ENCODE data around the gene LCE1E. TPM values are rescaled to one million over a fixed set of nuclear protein-coding genes. Genes with fewer than 3 reads are reported as not detected.

LCE1E gene
- total RNA-seq, 1 experiment from 2014 or later, result not detected

GRCh38 chr1:152777510-152778137 is 8.4 kb upstream of the LCE1E start:
- DNase-seq (ENCODE audit: low spot score), result peak; percentile 20

GRCh38 chr1:152783095-152783494 is 3.0 kb upstream of the LCE1E start:
- no peak for DNase-seq (ENCODE audit: low spot score)

- no peak for DNase-seq (ENCODE audit: low spot score)
Observed at GRCh38 chr1:152795686-152796085, 9.6 kb downstream of the LCE1E start.

GRCh38 chr1:152796421-152796820 is 10.4 kb downstream of the LCE1E start, which contains the start of gene LCE1D:
Gene LCE1D (plus strand): TSS chr1:152796721. CDS start chr1:152797795, 1,074 bp downstream.
- DNase-seq (ENCODE audit: low spot score), result no peak

- no peak for DNase-seq (ENCODE audit: low spot score)
Observed at GRCh38 chr1:152801333-152801732, 15.3 kb downstream of the LCE1E start.

- no peak for DNase-seq (ENCODE audit: low spot score)
Observed at GRCh38 chr1:152806576-152806975, 20.5 kb downstream of the LCE1E start, which contains the start of gene LCE1C. Gene LCE1C (minus strand): TSS chr1:152806651. CDS start chr1:152805478, 1,173 bp downstream.

GRCh38 chr1:152811050-152811449 is 25.0 kb downstream of the LCE1E start:
- no peak for DNase-seq (ENCODE audit: low spot score)

GRCh38 chr1:152811671-152812070 is 25.6 kb downstream of the LCE1E start, which contains the start of gene LCE1B:
Gene LCE1B (plus strand): TSS chr1:152811971. CDS start chr1:152812447, 476 bp downstream.
- DNase-seq (ENCODE audit: low spot score), result no peak

- DNase-seq (ENCODE audit: low spot score), result no peak
Observed at GRCh38 chr1:152817309-152817708, 31.3 kb downstream of the LCE1E start.

GRCh38 chr1:152823294-152823693 is 37.2 kb downstream of the LCE1E start:
- DNase-seq (ENCODE audit: low spot score), result no peak

GRCh38 chr1:152824964-152825363 is 38.9 kb downstream of the LCE1E start:
- no peak for DNase-seq (ENCODE audit: low spot score)

GRCh38 chr1:152827173-152827572 is 41.1 kb downstream of the LCE1E start, which contains the start of gene LCE1A:
Gene LCE1A (plus strand): TSS chr1:152827473. CDS start chr1:152827473, 0 bp downstream.
- DNase-seq (ENCODE audit: low spot score), result no peak

GRCh38 chr1:152836870-152837269 is 50.8 kb downstream of the LCE1E start:
- DNase-seq (ENCODE audit: low spot score), result no peak

Other genes starting within 250 kb of the LCE1E start
- gene LCE3E, start 219.5 kb upstream of the LCE1E start, total RNA-seq (2014; rRNA removed; shearing (Covaris generic)), result not detected in 2 replicates
- not detected in 2 replicates for gene LCE3D, start 205.7 kb upstream of the LCE1E start, total RNA-seq (2014; rRNA removed; shearing (Covaris generic))
- not detected in 2 replicates for gene LCE3C, start 186.0 kb upstream of the LCE1E start, total RNA-seq (2014; rRNA removed; shearing (Covaris generic))
- gene LCE3B, start 172.4 kb upstream of the LCE1E start, total RNA-seq (2014; rRNA removed; shearing (Covaris generic)), result not detected in 2 replicates
- gene LCE3A, start 163.2 kb upstream of the LCE1E start, total RNA-seq (2014; rRNA removed; shearing (Covaris generic)), result not detected in 2 replicates
- gene LCE2D, start 122.9 kb upstream of the LCE1E start, total RNA-seq (2014; rRNA removed; shearing (Covaris generic)), result not detected in 2 replicates
- gene LCE2C, start 111.0 kb upstream of the LCE1E start, total RNA-seq (2014; rRNA removed; shearing (Covaris generic)), result not detected in 2 replicates
- not detected in 2 replicates for gene LCE2B, start 100.1 kb upstream of the LCE1E start, total RNA-seq (2014; rRNA removed; shearing (Covaris generic))
- gene LCE2A, start 87.9 kb upstream of the LCE1E start, total RNA-seq (2014; rRNA removed; shearing (Covaris generic)), result not detected in 2 replicates
- gene LCE4A, start 78.1 kb upstream of the LCE1E start, total RNA-seq (2014; rRNA removed; shearing (Covaris generic)), result not detected in 2 replicates
- gene KPRP, start 28.2 kb upstream of the LCE1E start, total RNA-seq (2014; rRNA removed; shearing (Covaris generic)), result not detected in 2 replicates
- not detected in 2 replicates for gene LCE1F, start 11.1 kb upstream of the LCE1E start, total RNA-seq (2014; rRNA removed; shearing (Covaris generic))
- not detected in 2 replicates for gene LCE1D, start 10.5 kb downstream of the LCE1E start, total RNA-seq (2014; rRNA removed; shearing (Covaris generic))
- not detected in 2 replicates for gene LCE1C, start 20.4 kb downstream of the LCE1E start, total RNA-seq (2014; rRNA removed; shearing (Covaris generic))
- gene LCE1B, start 25.7 kb downstream of the LCE1E start, total RNA-seq (2014; rRNA removed; shearing (Covaris generic)), result not detected in 2 replicates
- not detected in 2 replicates for gene LCE1A, start 41.2 kb downstream of the LCE1E start, total RNA-seq (2014; rRNA removed; shearing (Covaris generic))
- gene LCE6A, start 56.6 kb downstream of the LCE1E start, total RNA-seq (2014; rRNA removed; shearing (Covaris generic)), result not detected in 2 replicates
- not detected in 2 replicates for gene LCE7A, start 73.7 kb downstream of the LCE1E start, total RNA-seq (2014; rRNA removed; shearing (Covaris generic))
- gene SMCP, start 92.1 kb downstream of the LCE1E start, total RNA-seq (2014; rRNA removed; shearing (Covaris generic)), result not detected in 2 replicates
- not detected in 2 replicates for gene IVL, start 122.3 kb downstream of the LCE1E start, total RNA-seq (2014; rRNA removed; shearing (Covaris generic))
- not detected in 2 replicates for gene SPRR5, start 160.9 kb downstream of the LCE1E start, total RNA-seq (2014; rRNA removed; shearing (Covaris generic))
- gene SPRR4, start 184.4 kb downstream of the LCE1E start, total RNA-seq (2014; rRNA removed; shearing (Covaris generic)), result not detected in 2 replicates
- not detected in 2 replicates for gene SPRR1A, start 197.8 kb downstream of the LCE1E start, total RNA-seq (2014; rRNA removed; shearing (Covaris generic))
- not detected in 2 replicates for gene SPRR3, start 215.5 kb downstream of the LCE1E start, total RNA-seq (2014; rRNA removed; shearing (Covaris generic))
- gene SPRR1B, start 244.9 kb downstream of the LCE1E start, total RNA-seq (2014; rRNA removed; shearing (Covaris generic)), result not detected in 2 replicates